HG02884 (cell line): ENCODE results near the gene MYCN.
"Not testable (repeated sequence)": the region's sequence is repeated elsewhere in the genome, so short reads cannot be mapped to it uniquely, and the experiment has no call there.

ENCODE experiments used
- ATAC-seq: cut with Tn5 transposase; IDR thresholded peaks from one replicate; pipeline ENCODE4 v1.9.1; 2021; ENCODE audit warnings: mild to moderate bottlenecking, moderate library complexity; ENCODE audit not compliant: unreplicated experiment

MYCN gene

DNA sequence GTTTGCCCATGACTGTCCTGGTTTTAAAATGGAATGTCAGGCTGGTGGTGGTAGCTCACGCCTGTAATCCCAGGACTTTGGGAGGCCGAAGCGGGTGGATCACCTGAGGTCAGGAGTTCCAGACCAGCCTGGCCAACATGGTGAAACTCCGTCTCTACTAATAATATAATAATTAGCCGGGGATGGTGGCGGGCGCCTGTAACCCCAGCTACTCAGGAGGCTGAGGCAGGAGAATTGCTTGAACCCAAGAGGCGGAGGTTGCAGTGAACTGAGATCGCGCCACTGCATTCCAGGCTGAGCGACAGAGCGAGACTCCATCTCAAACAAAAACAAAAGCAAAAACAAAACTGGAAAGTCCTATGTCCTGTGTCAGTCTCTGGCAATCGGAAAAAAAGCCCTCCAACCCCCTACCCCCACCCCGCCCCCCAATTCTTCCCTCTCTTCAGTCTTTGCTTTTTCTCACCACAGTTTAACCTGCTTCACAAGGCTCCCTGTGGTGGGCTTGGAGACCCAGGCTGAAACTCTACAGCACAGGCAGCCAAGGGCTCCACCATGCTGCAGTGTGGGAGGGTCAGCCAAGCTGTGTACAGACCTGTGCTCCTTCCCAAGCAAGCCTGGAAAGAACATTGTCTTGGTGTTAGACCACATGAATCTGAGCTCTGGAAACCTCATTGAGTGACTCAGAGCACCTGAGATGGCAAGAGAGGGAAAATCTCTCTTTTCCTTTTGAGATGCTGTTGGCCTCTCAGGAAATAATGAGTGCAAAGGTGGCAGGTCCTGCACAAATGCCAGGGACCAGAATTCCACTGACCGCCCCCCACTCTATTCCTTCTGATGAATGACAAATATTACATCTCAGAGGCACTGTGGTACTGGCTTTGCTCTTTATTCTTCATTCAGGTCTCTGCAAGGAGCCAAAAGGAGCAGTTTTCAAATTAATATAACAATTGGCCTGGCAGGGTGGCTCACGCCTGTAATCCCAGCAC is 16.7 kb downstream of the MYCN start:
- ATAC-seq: no peak

DNA sequence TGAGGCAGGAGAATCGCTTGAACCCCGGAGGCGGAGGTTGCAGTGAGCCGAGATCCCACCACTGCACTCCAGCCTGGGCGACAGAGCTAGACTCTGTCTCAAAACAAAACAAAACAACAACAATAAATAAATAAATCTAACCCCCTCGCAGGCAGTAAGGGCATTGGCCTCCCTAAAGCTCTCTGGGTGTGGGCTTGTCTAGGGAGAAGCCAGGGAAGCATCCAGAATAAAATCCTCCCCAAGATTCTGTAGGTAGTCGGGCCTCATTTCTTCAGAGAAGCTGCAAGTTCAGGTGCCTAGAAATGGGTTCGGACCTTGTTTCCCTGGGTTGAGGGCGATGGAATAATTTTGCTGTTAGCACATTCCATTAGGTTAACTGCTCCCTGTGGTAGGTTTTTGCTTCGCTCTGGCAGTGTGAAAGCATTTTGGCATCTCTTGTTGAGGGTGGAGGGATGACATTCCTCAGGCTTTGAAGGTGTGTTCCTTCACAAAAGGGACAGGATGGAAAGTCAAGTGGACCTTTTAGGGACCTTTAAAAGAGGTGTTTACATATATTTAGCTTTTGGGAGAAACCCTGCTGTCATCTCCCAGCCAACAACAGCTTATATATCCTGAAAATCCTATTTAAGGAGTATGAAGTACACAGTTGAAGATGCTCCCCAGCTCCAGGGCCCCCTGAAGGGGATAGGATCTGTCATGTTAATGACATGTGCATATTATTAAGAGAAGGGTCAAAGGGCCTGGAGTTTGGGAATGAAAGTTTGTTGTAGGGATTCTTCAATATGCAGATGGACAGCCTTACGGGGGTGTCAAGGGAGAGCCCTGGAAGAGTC is 17.7 kb downstream of the MYCN start:
- no peak for ATAC-seq

DNA sequence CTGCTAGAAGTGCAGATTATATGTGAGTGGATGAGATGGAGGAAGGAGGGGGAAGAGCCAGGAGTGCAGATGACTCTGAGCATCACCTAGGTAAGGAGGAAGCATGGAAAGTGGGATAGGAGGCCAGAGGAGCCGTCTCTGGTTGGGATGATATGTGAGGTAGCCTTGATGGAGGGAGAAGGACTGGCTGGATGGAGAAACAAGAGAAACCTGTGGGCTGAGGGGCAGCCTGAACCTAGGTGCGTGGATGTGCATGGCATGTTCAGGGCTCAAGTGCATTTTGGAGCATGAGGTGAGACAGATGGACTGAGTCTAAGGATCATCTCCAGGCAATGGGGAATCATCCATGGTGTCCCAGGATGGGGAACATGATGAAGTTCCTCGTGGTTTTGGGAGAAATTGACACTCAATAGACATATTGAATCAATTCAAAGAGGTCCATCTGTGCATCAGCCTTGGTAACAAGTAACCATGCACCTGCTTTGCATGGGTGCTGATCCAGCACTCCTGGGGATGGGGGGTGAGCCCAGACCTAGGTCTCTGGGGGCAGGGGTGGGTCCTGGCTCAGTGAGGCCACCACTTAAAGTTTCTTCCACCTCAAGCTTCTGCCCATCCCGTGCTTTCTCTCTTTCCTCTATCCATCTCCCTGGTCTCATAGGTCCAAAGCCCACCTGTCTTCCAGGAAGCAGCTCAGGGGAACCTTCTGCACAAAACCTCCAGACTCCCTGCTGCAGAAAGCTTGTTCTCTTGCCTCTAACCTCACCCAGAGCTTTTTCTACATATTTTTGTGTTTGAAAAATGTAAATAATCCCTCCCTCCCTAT is 19.2 kb downstream of the MYCN start:
- ATAC-seq: no peak

DNA sequence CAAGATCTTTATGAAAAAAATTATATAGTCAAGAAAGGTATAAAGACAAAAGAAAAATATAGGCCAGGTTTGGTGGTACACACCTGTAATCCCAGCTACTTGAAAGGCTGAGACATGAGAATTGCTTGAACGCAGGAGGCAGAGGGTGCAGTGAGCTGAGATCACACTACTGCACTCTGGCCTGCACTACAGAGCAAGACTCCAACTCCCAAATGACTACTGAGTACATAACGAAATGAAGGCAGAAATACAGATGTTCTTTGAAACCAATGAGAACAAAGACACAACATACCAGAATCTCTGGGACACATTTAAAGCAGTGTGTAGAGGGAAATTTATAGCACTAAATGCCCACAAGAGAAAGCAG is 19.8 kb downstream of the MYCN start:
- not testable (repeated sequence) for ATAC-seq

DNA sequence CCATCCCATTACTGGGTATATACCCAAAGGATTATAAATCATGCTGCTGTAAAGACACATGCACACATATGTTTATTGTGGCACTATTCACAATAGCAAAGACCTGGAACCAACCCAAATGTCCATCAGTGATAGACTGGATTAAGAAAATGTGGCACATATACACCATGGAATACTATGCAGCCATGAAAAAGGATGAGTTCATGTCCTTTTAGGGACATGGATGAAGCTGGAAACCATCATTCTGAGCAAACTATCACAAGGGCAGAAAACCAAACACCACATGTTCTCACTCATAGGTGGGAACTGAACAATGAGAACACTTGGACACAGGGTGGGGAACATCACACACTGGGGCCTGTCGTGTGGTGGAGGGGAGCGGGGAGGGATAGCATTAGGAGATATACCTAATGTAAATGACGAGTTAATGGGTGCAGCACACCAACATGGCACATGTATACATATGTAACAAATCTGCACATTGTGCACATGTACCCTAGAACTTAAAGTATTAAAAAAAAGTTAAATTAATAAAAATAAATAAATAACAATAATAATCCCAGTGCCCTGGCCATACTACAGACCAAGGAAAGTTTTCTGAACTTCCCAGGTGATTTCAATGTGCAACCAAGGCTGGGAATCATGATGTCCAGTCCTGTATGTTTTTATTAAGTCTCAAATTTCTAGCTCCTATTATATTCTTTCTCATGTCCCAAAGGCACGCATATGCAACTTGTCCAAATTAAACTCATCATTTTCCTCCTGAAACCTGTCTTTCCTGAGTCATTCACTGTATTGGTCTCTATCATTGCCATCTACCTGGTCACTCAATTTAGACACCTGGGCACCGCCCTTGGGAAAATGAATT is 23.0 kb downstream of the MYCN start:
- ATAC-seq: not testable (repeated sequence)

DNA sequence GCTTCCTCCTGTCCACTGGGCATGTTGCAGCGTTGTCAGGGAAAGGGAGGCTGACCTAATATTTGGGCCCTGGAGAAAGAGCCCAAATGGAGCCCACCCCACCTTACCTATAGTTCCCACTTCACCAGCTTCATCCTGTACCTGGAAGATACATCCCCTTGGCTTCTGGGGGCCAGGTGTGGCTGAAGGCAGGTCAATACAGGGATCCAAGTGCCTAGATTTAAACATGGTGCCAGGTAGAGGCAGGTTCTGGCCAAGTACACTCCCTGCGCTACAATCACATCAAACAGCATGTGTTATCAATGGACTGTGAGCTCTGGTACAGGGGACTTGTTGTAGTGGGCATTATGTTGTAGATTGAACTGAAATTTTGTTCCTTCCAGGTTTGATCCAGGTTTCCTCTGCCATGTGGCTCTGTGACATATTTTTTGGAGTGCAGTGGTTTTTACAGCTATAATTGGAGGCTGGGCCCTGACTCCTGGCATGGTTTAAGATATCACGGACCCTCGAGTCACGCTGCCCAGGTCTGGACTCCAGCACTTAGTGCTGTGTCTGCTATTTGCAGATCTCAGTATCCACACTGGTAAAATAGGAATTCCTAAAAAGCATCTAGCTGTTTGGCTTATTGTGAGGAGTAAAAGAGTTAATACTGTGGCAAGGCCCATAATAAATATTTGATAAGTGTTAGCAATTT is 23.8 kb downstream of the MYCN start:
- ATAC-seq: no peak

DNA sequence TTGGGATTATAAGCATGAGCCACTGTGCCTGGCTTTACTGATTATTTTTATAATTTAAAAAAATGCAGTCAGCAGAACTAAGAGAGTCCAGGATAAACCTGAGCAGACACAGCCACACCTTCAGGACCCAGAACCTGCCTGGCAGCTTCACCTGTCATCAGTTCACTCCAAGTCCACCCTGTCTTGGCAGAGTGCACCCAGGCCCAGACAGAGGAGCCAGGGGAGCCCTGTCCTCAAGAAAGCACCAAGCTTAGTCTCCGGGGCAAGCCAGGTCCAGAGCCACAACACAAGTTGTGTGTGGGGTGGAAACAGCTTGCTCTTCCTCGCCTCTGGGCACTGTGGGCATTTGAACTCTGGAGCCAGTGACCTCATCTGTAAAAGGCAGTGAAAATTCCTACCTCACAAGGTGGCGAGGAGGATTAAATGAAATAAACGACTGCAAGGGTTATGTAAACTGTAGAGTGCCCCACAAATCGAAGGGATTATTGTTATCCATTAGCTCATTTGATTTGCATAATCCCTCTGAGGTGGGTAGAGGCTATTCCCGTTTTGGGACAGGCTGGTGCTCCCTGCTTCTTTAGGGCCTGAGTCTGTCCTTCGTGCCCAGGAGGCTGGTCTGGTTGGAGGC is 24.7 kb downstream of the MYCN start:
- ATAC-seq: no peak

DNA sequence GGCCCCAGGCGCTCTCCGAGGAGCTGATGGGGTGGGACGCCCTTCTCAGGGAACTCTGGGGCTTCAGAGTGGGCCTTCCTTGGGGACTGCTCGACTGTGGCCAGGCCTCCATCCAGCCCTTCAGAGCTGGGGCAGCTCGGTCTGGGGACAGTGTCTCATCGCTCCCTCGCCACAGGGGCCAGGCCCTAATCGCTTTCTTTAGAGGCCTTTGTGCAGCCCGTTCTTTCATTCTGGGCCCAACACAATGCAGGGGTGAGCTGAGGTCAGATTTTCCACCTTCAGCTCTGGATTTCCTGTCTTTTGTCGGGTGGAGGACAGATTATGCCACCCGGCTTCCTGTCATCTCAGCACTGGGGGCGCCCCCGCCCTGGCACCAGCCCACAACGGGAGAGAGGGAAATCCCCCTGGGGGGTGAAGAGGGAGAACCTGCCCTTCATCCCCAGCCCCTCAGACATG is 25.2 kb downstream of the MYCN start:
- no peak for ATAC-seq

DNA sequence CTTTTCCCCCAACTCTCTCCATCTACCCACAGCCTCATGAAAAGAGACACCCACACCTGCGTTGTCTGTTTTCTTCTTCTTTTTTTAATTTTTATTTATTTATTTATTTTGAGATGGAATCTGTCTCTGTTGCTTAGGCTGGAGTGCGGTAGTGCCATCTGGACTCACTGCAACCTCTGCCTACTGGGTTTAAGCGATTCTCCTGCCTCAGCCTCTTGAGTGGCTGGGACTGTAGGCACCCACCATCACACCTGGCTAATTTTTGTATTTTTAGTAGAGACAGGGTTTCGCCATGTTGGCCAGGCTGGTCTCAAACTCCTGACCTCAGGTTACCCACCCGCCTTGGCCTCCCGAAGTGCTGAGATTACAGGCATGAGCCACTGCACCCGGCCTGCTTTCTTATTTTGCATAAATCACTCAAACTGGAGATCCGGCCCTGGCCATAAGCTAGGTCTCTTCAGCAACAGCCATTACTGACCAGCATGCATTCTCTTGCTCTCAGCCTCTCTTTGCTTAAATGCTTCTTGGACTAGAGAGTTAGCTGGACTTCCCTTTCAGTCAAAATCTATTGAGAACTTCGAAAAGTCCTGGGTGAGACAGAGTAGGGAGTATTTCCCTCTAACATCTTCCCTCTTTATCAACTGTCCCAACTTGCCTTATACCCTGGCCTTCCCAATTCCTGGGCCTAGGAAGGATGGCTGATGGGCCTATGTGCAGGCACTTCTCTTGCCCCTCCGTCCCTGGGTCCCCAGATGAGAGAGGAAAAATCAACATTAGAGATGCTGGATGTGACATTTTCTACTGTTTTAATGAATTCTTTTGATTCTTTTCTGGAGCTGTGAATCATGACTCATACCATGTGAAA is 27.3 kb downstream of the MYCN start:
- ATAC-seq: no peak

DNA sequence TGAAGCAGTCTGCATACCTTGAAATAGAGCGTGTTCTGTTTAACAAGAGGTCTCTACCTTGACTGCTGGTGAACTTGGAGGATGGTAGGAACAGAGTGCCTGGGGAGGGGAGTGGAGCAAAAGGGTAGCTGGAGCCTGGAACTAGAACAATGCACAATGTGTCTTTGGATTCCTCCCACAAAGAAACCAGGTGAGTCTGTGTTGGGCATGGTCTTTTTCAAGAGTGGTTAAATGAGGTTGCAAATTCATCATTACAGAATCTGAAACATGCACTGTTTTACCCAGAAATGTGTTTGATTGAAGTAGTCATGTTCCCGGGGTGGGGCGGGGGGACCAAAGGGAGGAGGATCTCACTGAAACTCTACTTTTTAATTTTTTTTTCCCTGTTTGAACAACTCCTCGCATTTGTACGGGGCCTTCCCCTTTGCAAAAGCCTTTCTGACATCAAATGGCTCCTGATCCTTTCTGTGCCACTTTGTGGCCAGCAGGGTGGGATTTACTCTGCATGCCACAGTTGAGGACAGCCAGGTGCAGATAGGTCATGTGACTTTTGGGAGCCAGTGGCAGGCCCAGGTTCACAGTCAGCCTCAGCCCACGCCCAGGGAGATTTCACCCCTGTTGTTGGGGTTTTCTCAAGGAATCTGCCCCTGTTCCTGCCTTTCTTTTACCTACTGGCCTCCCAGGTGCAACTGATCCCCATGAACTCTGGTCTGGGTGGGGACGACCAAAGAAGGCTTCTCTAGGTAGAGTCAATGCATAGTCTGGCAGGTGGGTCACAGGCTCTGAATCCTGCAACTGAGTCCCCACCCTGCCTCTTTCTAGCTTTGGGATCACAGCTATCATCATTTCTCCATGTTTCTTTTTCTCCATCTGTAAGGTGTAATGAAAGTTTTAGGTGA is 28.2 kb downstream of the MYCN start:
- no peak for ATAC-seq

DNA sequence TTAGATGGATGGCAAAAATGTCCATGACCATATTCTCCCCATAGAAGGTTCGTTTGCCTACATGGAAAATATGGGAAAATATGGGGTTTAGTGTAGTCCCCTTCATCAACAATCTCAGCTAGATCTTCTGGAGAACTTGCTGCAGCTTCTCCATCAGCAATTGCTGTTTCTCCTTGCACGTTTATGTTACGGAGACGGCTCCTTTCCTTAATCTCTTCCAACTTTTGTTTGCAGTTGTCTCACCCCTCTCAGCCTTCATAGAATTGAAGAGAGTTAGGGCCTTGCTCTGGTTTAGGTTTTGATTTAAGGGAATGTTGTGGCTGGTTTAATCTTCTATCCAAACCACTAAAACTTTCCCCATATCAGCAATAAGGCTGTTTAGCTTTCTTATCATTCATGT is 28.9 kb downstream of the MYCN start:
- ATAC-seq: no peak

DNA sequence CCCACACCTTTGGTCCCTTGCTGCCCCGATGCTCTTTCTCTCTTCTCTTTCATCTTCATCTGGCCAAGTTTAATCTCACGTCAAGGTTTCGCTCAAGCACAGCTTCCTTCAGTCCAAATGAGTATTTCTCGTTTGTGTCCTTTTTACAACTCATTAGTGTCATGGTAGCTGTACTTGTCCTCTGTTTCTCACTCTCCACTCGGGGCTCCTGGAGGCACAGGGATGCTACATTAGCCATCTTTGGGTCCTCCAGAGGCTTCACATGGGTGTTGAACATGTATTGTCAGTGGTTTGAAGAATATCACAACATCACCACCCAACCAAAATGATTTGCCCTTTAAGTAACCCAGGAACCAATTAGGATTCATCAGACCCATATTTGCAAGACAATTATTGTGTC is 30.4 kb downstream of the MYCN start:
- no peak for ATAC-seq

DNA sequence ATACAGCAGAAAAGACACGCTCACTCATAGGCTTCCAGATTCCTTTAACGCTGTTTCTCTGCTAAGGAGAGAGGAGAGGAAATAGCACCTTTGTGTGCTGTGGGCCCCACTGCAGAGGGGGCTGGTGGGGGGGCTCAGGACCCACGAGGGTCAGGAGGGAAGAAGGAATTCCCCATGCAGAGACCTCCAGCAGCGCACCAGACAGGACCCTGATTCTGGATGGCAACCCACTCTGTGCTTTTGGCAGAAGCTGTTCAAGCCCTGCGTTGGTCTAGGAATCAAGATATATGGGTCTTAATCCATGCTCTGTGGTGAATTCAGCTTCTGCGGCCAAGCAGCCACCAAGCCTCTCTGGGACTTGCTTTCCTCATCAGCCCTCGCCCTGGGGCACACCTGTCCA is 31.0 kb downstream of the MYCN start:
- ATAC-seq: no peak

DNA sequence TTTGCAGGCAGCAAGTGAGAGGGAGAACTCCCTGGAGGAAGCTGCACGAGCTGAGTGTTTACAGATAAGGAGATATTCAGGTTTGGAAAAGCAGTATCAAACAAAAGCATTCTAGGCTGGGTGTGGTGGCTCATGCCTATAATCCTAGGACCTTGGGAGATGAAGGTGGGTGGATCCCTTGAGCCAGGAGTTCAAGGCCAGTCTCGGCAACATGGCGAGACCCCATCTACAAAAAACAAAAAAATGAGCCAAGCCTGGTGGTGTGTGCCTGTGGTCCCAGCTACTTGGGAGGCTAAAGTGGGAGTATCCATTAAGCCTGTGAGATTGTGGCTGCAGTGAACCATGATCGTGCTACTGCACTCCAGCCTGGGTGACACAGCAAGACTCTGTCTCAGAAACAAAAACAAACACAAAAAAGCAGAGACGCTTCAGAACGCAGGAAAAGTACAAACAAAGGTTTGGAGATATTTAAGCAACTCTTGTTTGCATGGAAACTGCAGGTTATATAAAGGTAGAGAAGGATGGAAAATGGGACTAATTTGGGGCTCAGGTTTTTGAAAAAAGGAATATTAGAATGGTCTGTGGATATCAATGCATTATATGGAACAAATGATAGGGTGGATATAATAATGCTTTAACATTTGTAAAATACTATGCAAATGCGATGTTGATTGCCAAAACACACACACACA is 31.6 kb downstream of the MYCN start:
- no peak for ATAC-seq

DNA sequence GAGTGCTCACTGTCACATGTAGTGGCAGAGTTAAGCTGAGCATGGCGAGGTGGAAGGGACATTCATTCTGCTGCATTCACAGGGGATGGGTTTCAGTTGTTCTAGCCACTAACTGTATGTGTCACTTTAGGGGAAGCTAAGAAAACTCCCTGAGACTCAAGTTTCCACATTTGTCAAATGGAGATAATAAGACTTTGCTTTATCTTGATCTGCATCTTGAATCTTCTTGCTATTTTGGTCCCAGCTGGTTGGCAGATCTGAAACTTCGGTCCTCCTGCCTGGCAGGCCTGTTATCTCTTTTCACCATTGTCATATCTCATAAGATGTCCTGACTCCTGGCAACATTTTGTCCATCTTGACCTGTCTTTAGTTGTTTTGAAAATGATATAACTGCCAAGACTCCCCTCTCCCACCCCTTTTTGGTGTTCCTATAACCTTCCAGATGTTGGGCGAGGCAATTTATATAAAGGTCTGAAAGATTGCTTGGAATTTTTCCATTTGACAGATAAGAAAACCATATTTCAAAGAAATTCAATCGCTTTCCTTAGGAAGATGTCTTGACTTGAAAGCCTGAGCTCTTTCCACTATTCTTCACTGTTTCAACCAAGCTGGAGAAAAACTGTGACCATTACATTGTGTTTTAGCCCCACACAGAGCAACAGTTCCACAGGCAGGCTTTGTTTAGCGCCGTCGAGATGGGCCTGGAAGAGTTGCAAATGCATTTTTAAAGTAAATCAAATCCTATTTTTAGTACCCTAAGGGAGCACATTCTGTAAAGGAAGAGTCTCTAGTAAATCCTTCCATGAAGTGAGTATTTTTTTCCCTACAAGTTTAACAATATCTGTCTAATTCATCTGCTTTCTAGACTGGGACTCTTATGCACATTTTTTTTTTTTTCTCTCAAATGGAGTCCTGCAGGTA is 33.4 kb downstream of the MYCN start:
- ATAC-seq: no peak
